HCEC 1CT (cell line): Measurements from ENCODE around the gene CCDC17.

Experiments
- DNase-seq: peaks from one replicate; pipeline ENCODE4 v3.0.0-alpha.2; 2017

CCDC17 gene

DNA sequence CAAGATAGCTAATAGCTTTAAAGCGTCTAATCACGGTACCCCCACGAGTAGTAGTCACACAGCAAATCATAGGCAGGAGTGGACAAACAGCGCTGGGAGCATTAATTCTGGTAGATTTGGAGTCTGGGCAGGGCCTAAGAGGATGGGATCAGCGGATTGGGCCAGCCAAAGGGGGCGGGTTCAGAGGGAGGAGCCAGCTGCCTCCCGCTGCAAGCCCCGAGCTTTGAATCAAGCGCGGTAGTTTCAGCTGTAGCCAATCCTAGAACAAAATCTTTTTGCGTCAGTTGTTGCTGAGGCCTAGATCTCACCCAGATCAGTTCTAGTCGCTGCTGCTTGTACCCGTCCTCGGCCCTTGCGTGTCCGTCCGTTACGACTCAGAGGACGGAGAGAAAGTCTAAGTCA, 40.6 kb downstream of the CCDC17 start:
- peak; percentile 98 for DNase-seq

DNA sequence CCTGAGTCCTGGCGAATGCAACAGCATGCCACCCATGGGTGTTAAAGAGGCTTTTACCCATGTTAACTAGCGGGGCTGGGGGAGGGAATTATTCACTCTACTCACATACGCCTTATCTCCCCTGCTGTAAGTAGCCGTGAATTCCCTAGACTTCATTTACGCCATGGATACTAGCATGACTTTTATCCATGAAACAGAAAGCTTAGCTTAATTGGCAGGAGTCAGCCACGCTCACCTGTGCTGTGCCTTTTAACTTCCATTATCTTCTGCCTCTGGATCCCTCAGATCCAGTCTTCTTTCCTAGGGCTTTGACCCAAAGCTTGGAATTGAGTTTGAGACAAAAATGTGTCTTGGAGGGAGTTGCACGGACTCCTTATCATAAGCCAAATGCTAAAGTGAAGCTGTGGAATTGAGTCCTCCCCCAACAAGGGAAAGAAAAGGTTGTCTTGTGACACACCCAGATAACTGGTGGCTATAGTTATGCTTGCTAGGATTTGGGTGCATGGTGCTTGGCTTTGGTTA, 49.7 kb downstream of the CCDC17 start:
- no peak for DNase-seq

DNA sequence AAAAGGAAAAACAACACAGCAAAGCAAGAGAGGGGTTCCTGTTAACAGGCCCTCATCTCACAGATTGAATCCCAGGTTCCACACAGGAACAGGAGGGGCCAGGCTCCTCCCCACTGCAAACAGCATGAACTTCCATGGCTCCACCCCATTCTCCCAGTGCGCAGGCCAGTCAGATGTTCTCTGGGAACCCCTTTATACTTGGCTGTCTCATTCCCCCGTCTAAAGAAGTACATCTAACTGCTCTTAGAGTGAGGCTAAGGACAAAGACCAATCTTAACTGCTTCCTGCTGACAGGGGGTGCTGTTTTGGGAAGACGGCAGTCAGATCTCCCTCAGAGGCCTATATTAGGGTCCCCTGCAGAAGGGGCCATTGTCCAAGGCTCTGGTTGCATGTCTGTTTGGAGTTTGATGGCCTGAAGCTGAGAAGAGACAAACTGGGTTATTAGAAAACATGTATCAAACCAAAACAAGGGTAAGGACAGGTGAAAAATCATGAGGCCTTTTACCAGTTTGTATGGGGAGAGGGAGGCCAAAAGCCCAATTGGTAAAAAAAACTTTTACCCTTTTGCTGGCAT, 50.5 kb downstream of the CCDC17 start:
- DNase-seq: no peak

DNA sequence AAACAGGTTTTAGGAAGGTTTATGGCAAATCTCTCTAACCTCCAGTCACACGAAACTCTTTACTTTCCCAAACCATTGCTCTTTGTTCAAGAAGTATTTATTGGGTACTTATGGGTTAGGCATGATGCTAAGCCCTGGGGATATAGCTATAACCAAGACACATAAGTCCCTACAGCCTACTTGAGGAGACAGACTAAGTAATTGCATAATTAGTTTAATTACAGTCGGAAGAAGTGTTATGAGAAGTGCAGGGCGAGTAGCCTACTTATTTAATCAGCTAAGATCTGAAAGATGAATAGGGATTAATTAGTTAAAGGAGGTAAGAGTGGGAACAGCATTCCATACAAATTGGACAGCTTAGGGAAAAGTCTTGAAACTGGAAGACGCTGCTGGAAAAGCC, 53.2 kb downstream of the CCDC17 start:
- no peak for DNase-seq
